ENCODE measurements around the gene RASGRF1.
"Not testable (repeated sequence)": the region's sequence is repeated elsewhere in the genome, so short reads cannot be mapped to it uniquely, and the experiment has no call there.

DNA sequence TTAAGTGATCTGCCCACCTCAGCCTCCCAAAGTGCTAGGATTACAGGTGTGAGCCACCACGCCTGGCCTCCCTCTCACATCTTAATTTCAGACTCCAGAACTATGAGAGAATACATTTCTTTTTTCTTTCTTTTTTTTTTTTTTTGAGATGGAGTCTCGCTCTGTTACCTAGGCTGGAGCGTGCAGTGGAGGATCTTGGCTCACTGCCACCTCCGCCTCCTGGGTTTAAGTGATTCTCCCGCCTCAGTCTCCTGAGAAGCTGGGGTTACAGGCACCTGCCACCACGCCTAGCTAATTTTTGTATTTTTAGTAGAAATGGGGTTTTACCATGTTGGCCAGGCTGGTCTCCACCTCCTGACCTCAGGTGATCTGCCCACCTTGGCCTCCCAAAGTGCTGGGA, 95.4 kb downstream of the RASGRF1 start:
- TF ChIP-seq, protein P1, sequence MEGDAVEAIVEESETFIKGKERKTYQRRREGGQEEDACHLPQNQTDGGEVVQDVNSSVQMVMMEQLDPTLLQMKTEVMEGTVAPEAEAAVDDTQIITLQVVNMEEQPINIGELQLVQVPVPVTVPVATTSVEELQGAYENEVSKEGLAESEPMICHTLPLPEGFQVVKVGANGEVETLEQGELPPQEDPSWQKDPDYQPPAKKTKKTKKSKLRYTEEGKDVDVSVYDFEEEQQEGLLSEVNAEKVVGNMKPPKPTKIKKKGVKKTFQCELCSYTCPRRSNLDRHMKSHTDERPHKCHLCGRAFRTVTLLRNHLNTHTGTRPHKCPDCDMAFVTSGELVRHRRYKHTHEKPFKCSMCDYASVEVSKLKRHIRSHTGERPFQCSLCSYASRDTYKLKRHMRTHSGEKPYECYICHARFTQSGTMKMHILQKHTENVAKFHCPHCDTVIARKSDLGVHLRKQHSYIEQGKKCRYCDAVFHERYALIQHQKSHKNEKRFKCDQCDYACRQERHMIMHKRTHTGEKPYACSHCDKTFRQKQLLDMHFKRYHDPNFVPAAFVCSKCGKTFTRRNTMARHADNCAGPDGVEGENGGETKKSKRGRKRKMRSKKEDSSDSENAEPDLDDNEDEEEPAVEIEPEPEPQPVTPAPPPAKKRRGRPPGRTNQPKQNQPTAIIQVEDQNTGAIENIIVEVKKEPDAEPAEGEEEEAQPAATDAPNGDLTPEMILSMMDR (IDR thresholded peaks at IDR 0.05; ENCODE audit: low read depth, low read length) = not testable (repeated sequence)
- not testable (repeated sequence) for TF ChIP-seq EZH2phosphoT487 (IDR thresholded peaks at IDR 0.05; ENCODE audit: low read depth)

All from OCI-LY3 (cell line).